CD8-positive, alpha-beta memory T cell (primary cell): ENCODE measurements around the gene ZNF689. TPM values are rescaled to one million over a fixed set of nuclear protein-coding genes. Genes with fewer than 3 reads are reported as not detected.

Experiments used
- CTCF ChIA-PET: fragments of 350-600 bp; sonication (Branson Sonifier 250); formaldehyde crosslinking; loops from one replicate; lab custom pipeline; 2021; ENCODE audit warnings: antibody characterized with exemption; lab: Charles Lee
- POLR2A ChIA-PET: fragments of 350-600 bp; sonication (Branson Sonifier 250); formaldehyde crosslinking; loops from one replicate; lab custom pipeline; 2021; ENCODE audit warnings: antibody characterized with exemption; lab: Charles Lee
- DNase-seq, 5 donors: peaks; one replicate each; pipeline versions ENCODE4 v3.0.0 to v3.0.0-alpha.2; 2020 to 2022; ENCODE audit warnings: mixed read lengths in 1 of 5
- H3K27ac ChIP-seq: one replicate; pipeline ENCODE4 v1.7.0; 2013; ENCODE audit warnings: low read depth, mild to moderate bottlenecking, low read length, moderate library complexity
- H3K27me3 ChIP-seq: 2 replicates; pipeline ENCODE4 v1.7.0; 2013; ENCODE audit warnings: low read length, mild to moderate bottlenecking; ENCODE audit not compliant: insufficient read depth, poor library complexity, severe bottlenecking
- H3K36me3 ChIP-seq: 2 replicates; pipeline ENCODE4 v1.7.0; 2013; ENCODE audit warnings: mild to moderate bottlenecking, low read length, moderate library complexity; ENCODE audit not compliant: insufficient read depth
- H3K4me1 ChIP-seq: 2 replicates; pipeline ENCODE4 v1.7.0; 2013; ENCODE audit warnings: mild to moderate bottlenecking, low read length, moderate library complexity; ENCODE audit not compliant: insufficient read depth
- H3K4me3 ChIP-seq: 2 replicates; pipeline ENCODE4 v1.7.0; 2013; ENCODE audit warnings: mild to moderate bottlenecking, low read length
- H3K9me3 ChIP-seq: 2 replicates; pipeline ENCODE4 v1.7.0; 2013; ENCODE audit warnings: mild to moderate bottlenecking, low read length
- H3K27ac Mint-ChIP-seq, 8 donors: one replicate each; pipeline ENCODE4 v1.8.0; 2020 to 2021; ENCODE audit warnings: mixed read lengths in 8 of 8, mild to moderate bottlenecking in 6 of 8, inconsistent platforms in 3 of 8, moderate library complexity in 3 of 8
- H3K27me3 Mint-ChIP-seq, 2 donors: one replicate each; pipeline ENCODE4 v1.8.0; 2020 to 2021; ENCODE audit warnings: mixed read lengths in 2 of 2, mild to moderate bottlenecking in 1 of 2, moderate library complexity in 1 of 2
- H3K36me3 Mint-ChIP-seq, 3 donors: one replicate each; pipeline ENCODE4 v1.8.0; 2020 to 2021; ENCODE audit warnings: mixed read lengths in 3 of 3, inconsistent platforms in 1 of 3, mild to moderate bottlenecking in 1 of 3
- H3K4me1 Mint-ChIP-seq, 3 donors: one replicate each; pipeline ENCODE4 v1.8.0; 2020 to 2021; ENCODE audit warnings: mixed read lengths in 3 of 3, inconsistent platforms in 1 of 3, mild to moderate bottlenecking in 1 of 3
- H3K4me3 Mint-ChIP-seq, 7 donors: one replicate each; pipeline ENCODE4 v1.8.0; 2020 to 2021; ENCODE audit warnings: mixed read lengths in 7 of 7, mild to moderate bottlenecking in 6 of 7, moderate library complexity in 4 of 7, inconsistent platforms in 2 of 7
- H3K9me3 Mint-ChIP-seq, 5 donors: one replicate each; pipeline ENCODE4 v1.8.0; 2020 to 2022; ENCODE audit warnings: mixed read lengths in 5 of 5, mild to moderate bottlenecking in 3 of 5, moderate library complexity in 2 of 5, inconsistent platforms in 1 of 5
- polyA plus RNA-seq: library from polyadenylated mRNA; unstranded; fragments of 300-500 nt; fragmentation: Illumina TruSeq; gene quantifications from one replicate; pipeline ENCODE4 v1.2.3, GENCODE V29; 2021
- total RNA-seq, 2 experiments: library from RNA; stranded (reverse); gene quantifications; one replicate each; pipeline ENCODE4 v1.2.3, GENCODE V29; 2021

Gene ZNF689
- total and polyA plus RNA-seq, 3 experiments from 2014 or later: 13.7 to 15.7 (median 14.6) TPM

DNA sequence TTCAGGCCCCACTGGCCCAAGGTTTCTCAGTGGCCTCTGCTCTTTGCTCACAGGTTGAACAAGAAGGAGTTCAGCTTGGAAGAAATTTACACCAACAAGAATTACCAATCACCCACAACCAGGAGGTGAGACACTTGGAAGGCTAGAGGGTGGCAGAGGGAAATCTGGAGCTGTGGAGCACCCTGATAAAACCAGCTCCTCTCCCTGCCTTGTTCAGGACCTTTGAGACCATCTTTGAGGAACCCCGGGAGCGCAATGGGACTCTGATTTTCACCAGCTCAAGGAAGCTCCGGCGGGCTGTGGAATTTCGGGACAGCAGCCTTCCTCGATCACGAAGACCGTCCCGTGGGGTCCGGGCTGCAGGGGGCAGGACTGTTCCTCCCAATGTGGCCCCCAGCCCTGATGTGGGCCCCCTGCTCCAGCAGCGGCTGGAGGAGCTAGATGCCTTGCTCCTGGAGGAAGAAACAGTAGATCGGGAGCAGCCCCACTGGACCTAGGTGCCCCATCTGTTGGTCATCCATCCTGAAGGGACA, 45.7 kb upstream of the ZNF689 start:
- H3K4me1 Mint-ChIP-seq: peaks cover 34 to 42% (median 35%) of the 10 kb centered on the region in 3 donors
- ChIA-PET POLR2A (no interaction called here), CTCF (interaction anchor here (0.8 to 4.2 kb wide), 3 partner anchors 27 to 42 kb away, joined by 3 to 20 read pairs (median 4); no protein-coding TSS in a partner anchor)
- no peaks in the 10 kb centered on the region for H3K9me3 ChIP-seq
- H3K9me3 Mint-ChIP-seq: peaks cover 0 to 2% (median 0%) of the 10 kb centered on the region in 5 donors
- H3K4me3 ChIP-seq: no peak overlapping the region
- no peaks in the 10 kb centered on the region for H3K27me3 ChIP-seq
- H3K36me3 Mint-ChIP-seq: peaks cover 0 to 71% (median 7%) of the 10 kb centered on the region in 3 donors
- H3K27ac ChIP-seq: no peak overlapping the region
- H3K27me3 Mint-ChIP-seq: peaks cover 0 to 1% of the 10 kb centered on the region in 2 donors
- peaks cover 36% of the 10 kb centered on the region for H3K36me3 ChIP-seq
- peaks cover 31% of the 10 kb centered on the region for H3K4me1 ChIP-seq
- H3K27ac Mint-ChIP-seq: peak overlapping the region in 6 of 8 donors; percentile 51 to 98 (median 82)
- peak overlapping the region in 2 of 7 donors; percentile 15 to 27 for H3K4me3 Mint-ChIP-seq
- no peak for DNase-seq

DNA sequence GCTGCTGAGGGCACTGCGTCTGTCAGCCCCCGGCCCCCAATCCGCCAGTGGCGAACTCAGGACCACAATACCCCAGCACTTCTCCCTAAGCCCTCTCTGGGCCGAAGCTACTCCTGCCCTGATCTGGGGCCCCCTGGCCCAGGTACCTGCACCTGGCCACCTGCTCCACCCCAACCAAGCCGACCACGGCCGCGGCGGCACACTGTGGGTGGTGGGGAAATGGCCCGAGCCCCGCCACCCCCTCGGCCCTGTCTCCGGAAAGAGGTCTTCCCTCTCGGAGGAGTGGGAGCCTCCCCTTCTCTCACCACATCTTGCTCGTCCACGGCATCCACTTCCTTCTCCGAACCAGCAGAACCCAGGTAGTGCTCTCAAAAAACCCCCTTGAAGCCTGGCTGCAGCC, 44.7 kb upstream of the ZNF689 start:
- H3K27me3 ChIP-seq: no peaks in the 10 kb centered on the region
- H3K27ac ChIP-seq: no peak overlapping the region
- H3K4me3 ChIP-seq: no peak overlapping the region
- CTCF ChIA-PET: interaction anchor here (1.5 to 4.2 kb wide), 2 partner anchors 17 to 39 kb away, joined by 3 to 20 read pairs; no protein-coding TSS in a partner anchor
- peaks cover 25% of the 10 kb centered on the region for H3K4me1 ChIP-seq
- H3K27ac Mint-ChIP-seq: peak overlapping the region in 1 of 8 donors; percentile 51
- peaks cover 0 to 2% (median 0%) of the 10 kb centered on the region in 5 donors for H3K9me3 Mint-ChIP-seq
- H3K27me3 Mint-ChIP-seq: peaks cover 0 to 2% of the 10 kb centered on the region in 2 donors
- no peak overlapping the region for H3K4me3 Mint-ChIP-seq
- POLR2A ChIA-PET: no interaction called here
- peaks cover 36% of the 10 kb centered on the region for H3K36me3 ChIP-seq
- peaks cover 36 to 44% (median 36%) of the 10 kb centered on the region in 3 donors for H3K4me1 Mint-ChIP-seq
- no peak for DNase-seq
- H3K36me3 Mint-ChIP-seq: peaks cover 0 to 69% (median 4%) of the 10 kb centered on the region in 3 donors
- H3K9me3 ChIP-seq: no peaks in the 10 kb centered on the region

DNA sequence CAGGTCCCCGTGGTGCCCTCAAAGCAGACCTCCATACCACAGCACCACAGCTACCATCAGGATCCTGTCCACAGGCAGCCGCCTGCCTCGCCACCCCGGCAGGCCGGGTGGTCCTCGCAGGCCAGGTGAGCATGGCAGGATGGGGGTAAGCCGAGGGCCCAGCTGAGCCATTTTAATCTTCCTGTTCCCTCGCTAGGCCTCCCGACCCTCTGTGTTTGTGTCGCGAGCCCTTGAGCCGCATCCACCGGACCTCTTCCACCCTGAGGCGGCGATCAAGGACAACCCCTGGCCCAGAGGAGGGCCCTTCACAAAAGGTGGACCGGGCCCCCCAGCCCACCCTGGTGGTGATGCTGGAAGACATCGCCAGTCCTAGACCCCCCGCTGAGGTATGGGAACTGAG, 42.5 kb upstream of the ZNF689 start:
- DNase-seq: no peak
- H3K9me3 ChIP-seq: no peaks in the 10 kb centered on the region
- CTCF ChIA-PET: no interaction called here
- H3K27me3 ChIP-seq: no peaks in the 10 kb centered on the region
- POLR2A ChIA-PET: interaction anchor here (0.7 to 1.2 kb wide), 2 partner anchors 19 to 46 kb away, joined by 3 to 10 read pairs; no protein-coding TSS in a partner anchor
- H3K27ac Mint-ChIP-seq: peak overlapping the region in 7 of 8 donors; percentile 24 to 97 (median 91)
- peaks cover 36% of the 10 kb centered on the region for H3K36me3 ChIP-seq
- H3K27me3 Mint-ChIP-seq: peaks cover 0 to 2% of the 10 kb centered on the region in 2 donors
- H3K4me1 ChIP-seq: peaks cover 31% of the 10 kb centered on the region
- peak overlapping the region; percentile 91 for H3K27ac ChIP-seq
- peak overlapping the region; percentile 80 to 97 (median 85) for H3K4me3 Mint-ChIP-seq
- peaks cover 0 to 59% (median 4%) of the 10 kb centered on the region in 3 donors for H3K36me3 Mint-ChIP-seq
- H3K9me3 Mint-ChIP-seq: no peaks in the 10 kb centered on the region
- no peak overlapping the region for H3K4me3 ChIP-seq
- H3K4me1 Mint-ChIP-seq: peaks cover 35 to 47% (median 39%) of the 10 kb centered on the region in 3 donors

DNA sequence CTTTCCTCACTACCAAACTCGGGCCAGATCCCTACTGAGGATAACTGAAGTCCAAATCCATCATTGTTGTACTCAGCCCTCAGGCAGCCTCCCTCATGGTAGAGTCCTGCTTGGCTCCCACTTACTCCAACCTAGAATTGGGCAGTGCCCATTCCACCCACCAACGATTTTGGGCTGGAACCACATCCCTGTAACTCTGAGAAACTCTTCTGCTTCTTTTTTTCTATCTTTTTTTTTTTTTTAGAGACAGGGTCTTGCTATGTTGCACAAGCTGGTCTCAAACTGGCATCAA, 41.8 kb upstream of the ZNF689 start:
- Mint-ChIP-seq H3K27me3 (peaks cover 0 to 2% of the 10 kb centered on the region in 2 donors), H3K9me3 (no peaks in the 10 kb centered on the region), H3K4me1 (peaks cover 28 to 39% (median 31%) of the 10 kb centered on the region in 3 donors), H3K4me3 (peak overlapping the region; percentile 80 to 97 (median 85)), H3K27ac (peak overlapping the region; percentile 72 to 97 (median 92)), H3K36me3 (peaks cover 0 to 58% (median 4%) of the 10 kb centered on the region in 3 donors)
- peak overlapping the region; percentile 100 for H3K4me3 ChIP-seq
- peaks cover 36% of the 10 kb centered on the region for H3K36me3 ChIP-seq
- peak overlapping the region; percentile 91 for H3K27ac ChIP-seq
- DNase-seq: no peak
- no peaks in the 10 kb centered on the region for H3K27me3 ChIP-seq
- POLR2A ChIA-PET: interaction anchor here (0.7 kb wide), 2 partner anchors 21 to 47 kb away, joined by 3 read pairs; no protein-coding TSS in a partner anchor
- peaks cover 23% of the 10 kb centered on the region for H3K4me1 ChIP-seq
- H3K9me3 ChIP-seq: no peaks in the 10 kb centered on the region
- CTCF ChIA-PET: interaction anchor here (0.8 to 2.7 kb wide), 4 partner anchors 18 to 45 kb away, joined by 3 to 25 read pairs (median 6); no protein-coding TSS in a partner anchor

- Mint-ChIP-seq H3K9me3 (no peaks in the 10 kb centered on the region), H3K4me3 (peak overlapping the region; percentile 92 to 100 (median 99)), H3K27ac (peak overlapping the region; percentile 95 to 99 (median 98)), H3K4me1 (peaks cover 27 to 34% (median 29%) of the 10 kb centered on the region in 3 donors), H3K36me3 (peaks cover 0 to 54% (median 2%) of the 10 kb centered on the region in 3 donors), H3K27me3 (peaks cover 0 to 2% of the 10 kb centered on the region in 2 donors)
- DNase-seq: peak; percentile 68 to 84 (median 69)
- Histone ChIP-seq H3K4me1 (peaks cover 20% of the 10 kb centered on the region), H3K36me3 (peaks cover 31% of the 10 kb centered on the region), H3K9me3 (no peaks in the 10 kb centered on the region), H3K27me3 (no peaks in the 10 kb centered on the region), H3K4me3 (peak overlapping the region; percentile 100), H3K27ac (peak overlapping the region; percentile 91)
- CTCF ChIA-PET: interaction anchor here (0.6 to 2.7 kb wide), 15 partner anchors 9 to 989 kb away, joined by 3 to 25 read pairs (median 4); partner anchors contain the start of genes DCTPP1 and FBRS
- POLR2A ChIA-PET: interaction anchor here (0.6 to 2.2 kb wide), 14 partner anchors 8 to 586 kb away, joined by 3 to 37 read pairs (median 5); partner anchors contain the start of genes ALDOA, FBRS, TBC1D10B and ZNF688
These were observed 41.2 kb upstream of the ZNF689 start for GRCh38 chr16:30651124-30652004.

- ChIA-PET CTCF (interaction anchor here (0.6 to 2.7 kb wide), 15 partner anchors 9 to 989 kb away, joined by 3 to 25 read pairs (median 4); partner anchors contain the start of genes DCTPP1, FBRS and ZNF747), POLR2A (interaction anchor here (0.5 to 2.4 kb wide), 18 partner anchors 9 to 585 kb away, joined by 3 to 37 read pairs (median 5); partner anchors contain the start of genes ALDOA, FBRS, TBC1D10B and ZNF688)
- H3K27me3 ChIP-seq: no peaks in the 10 kb centered on the region
- no peaks in the 10 kb centered on the region for H3K9me3 Mint-ChIP-seq
- peaks cover 0 to 46% (median 0%) of the 10 kb centered on the region in 3 donors for H3K36me3 Mint-ChIP-seq
- H3K27me3 Mint-ChIP-seq: peaks cover 0 to 2% of the 10 kb centered on the region in 2 donors
- H3K36me3 ChIP-seq: peaks cover 24% of the 10 kb centered on the region
- peak within 1 kb of the TSS; percentile 91 for H3K27ac ChIP-seq
- H3K4me1 Mint-ChIP-seq: peaks cover 23 to 31% (median 26%) of the 10 kb centered on the region in 3 donors
- H3K9me3 ChIP-seq: no peaks in the 10 kb centered on the region
- H3K4me3 Mint-ChIP-seq: peak within 1 kb of the TSS; percentile 92 to 100 (median 99)
- peaks cover 20% of the 10 kb centered on the region for H3K4me1 ChIP-seq
- H3K4me3 ChIP-seq: peak within 1 kb of the TSS; percentile 100
- peak within 1 kb of the TSS; percentile 95 to 99 (median 98) for H3K27ac Mint-ChIP-seq
- DNase-seq: peak; percentile 95 to 99 (median 97)
These were observed 40.4 kb upstream of the ZNF689 start, which contains the start of gene PRR14 for GRCh38 chr16:30650369-30651123. TSS of gene PRR14 (plus strand) at chr16:30650960. CDS start at chr16:30651646, 686 bp downstream.
